Fibroblast of lung (primary cell): ENCODE data around the gene TTF1.

Experiments
- EZH2 ChIP-seq: IDR thresholded peaks from 2 replicates; pipeline ENCODE4 v1.5.1; 2012; ENCODE audit warnings: low read length, control low read depth, mild to moderate bottlenecking; ENCODE audit errors: missing control alignments
- TF ChIP-seq, protein P1 (sequence below), 2 donors: IDR thresholded peaks in 1 of 2; conservative IDR thresholded peaks in 1 of 2; 1 replicate in 1 of 2; 2 replicates in 1 of 2; pipeline ENCODE4 v1.5.1; 2011 to 2012; ENCODE audit warnings: low read length in 2 of 2, control low read depth in 1 of 2, inconsistent platforms in 1 of 2, low read depth in 1 of 2, mild to moderate bottlenecking in 1 of 2

GRCh38 chr9:132391449-132391848 is 15.2 kb downstream of the TTF1 start:
- TF ChIP-seq, protein P1, sequence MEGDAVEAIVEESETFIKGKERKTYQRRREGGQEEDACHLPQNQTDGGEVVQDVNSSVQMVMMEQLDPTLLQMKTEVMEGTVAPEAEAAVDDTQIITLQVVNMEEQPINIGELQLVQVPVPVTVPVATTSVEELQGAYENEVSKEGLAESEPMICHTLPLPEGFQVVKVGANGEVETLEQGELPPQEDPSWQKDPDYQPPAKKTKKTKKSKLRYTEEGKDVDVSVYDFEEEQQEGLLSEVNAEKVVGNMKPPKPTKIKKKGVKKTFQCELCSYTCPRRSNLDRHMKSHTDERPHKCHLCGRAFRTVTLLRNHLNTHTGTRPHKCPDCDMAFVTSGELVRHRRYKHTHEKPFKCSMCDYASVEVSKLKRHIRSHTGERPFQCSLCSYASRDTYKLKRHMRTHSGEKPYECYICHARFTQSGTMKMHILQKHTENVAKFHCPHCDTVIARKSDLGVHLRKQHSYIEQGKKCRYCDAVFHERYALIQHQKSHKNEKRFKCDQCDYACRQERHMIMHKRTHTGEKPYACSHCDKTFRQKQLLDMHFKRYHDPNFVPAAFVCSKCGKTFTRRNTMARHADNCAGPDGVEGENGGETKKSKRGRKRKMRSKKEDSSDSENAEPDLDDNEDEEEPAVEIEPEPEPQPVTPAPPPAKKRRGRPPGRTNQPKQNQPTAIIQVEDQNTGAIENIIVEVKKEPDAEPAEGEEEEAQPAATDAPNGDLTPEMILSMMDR (conservative IDR thresholded peaks at IDR 0.05 in 1 of 2, IDR thresholded peaks at IDR 0.05 in 1 of 2; ENCODE audit: low read depth in 1 of 2, low read length in 2 of 2) = no peak
- no peak for TF ChIP-seq EZH2
